Measurements from ENCODE around the gene NTHL1. TPM values are rescaled to one million over a fixed set of nuclear protein-coding genes. Genes with fewer than 3 reads are reported as not detected.

NTHL1 gene
- total and polyA plus RNA-seq, 2 of the 4 experiments (the other 2 are of a cell fraction), result 22.8 to 28.0 TPM

- Histone ChIP-seq H4K91ac (ENCODE audit: insufficient read depth, low read depth, low read length) (no peak overlapping the region), H3K27ac (ENCODE audit: insufficient read depth, low read length) (no peak overlapping the region), H3K27me3 (ENCODE audit: control insufficient read depth, insufficient read depth, low read length) (no peaks in the 10 kb centered on the region), H4K8ac (ENCODE audit: low read depth in 2 of 2, low read length in 2 of 2) (no peak overlapping the region), H3K23ac (ENCODE audit: low read depth, low read length) (no peak overlapping the region), H4K5ac (ENCODE audit: low read depth, low read length) (no peak overlapping the region), H4K20me1 (ENCODE audit: insufficient read depth, low read length) (no peaks in the 10 kb centered on the region; the same call in 1 of the 2 replicates), H2AK9ac (replicated peaks; ENCODE audit: low read depth, low read length, poor library complexity) (no peak overlapping the region), H2AK5ac (ENCODE audit: low read depth, low read length) (no peak overlapping the region), H3K56ac (ENCODE audit: extremely low read depth, insufficient read depth, low read length) (no peak overlapping the region), H3K14ac (replicated peaks; ENCODE audit: low read depth, low read length) (no peak overlapping the region), H2BK20ac (ENCODE audit: low read depth, low read length) (no peak overlapping the region), H2BK15ac (ENCODE audit: low read depth, low read length) (no peak overlapping the region), H2BK120ac (ENCODE audit: low read depth, low read length) (no peak overlapping the region), H2BK5ac (ENCODE audit: low read depth, low read length, poor library complexity, severe bottlenecking) (no peak overlapping the region), H2AFZ (replicated peaks; ENCODE audit: low read length, poor library complexity) (no peak overlapping the region), H3K36me3 (ENCODE audit: control insufficient read depth, insufficient read depth, low read length) (peaks cover 66% of the 10 kb centered on the region), H3K18ac (ENCODE audit: low read depth, low read length) (no peak overlapping the region), H3K4me2 (ENCODE audit: low read depth, low read length) (no peak overlapping the region), H3K4me3 (ENCODE audit: insufficient read depth, low read depth, low read length) (no peak overlapping the region), H3K9ac (ENCODE audit: low read depth, low read length) (no peak overlapping the region), H3K79me1 (ENCODE audit: low read depth in 1 of 2, low read length in 2 of 2) (no peaks in the 10 kb centered on the region; a peak in 2 of 4 replicates), H3K9me1 (ENCODE audit: insufficient read depth, low read length) (no peaks in the 10 kb centered on the region), H3K4ac (ENCODE audit: low read depth, low read length) (no peak overlapping the region), H3K9me3 (ENCODE audit: control insufficient read depth, insufficient read depth, low read length) (no peaks in the 10 kb centered on the region), H3K4me1 (ENCODE audit: control insufficient read depth, insufficient read depth, low read length) (no peaks in the 10 kb centered on the region)
- dilution Hi-C loops (cut with HindIII; ENCODE audit: low sequenced_read_pairs, unreplicated experiment), result no loop called here
- ChIA-PET CTCF (no interaction called here), POLR2A (ENCODE audit: unreplicated experiment) (no interaction called here)
- no TSS peak for BruUV-seq (replicated peaks)
- ATAC-seq (ENCODE audit: low read depth), result no peak
- 96% methylated on average over 15 of the region's 20 CpGs; no CpG with 5 or more reads in 1 of the 2 experiments for WGBS, 2 experiments (ENCODE audit: extremely low coverage in 2 of 2, insufficient read length in 1 of 2)
- TF ChIP-seq FOS (IDR thresholded peaks at IDR 0.05; ENCODE audit: low read depth, low read length) (no peak), BHLHE40 (IDR thresholded peaks at IDR 0.05; ENCODE audit: low read depth, low read length) (no peak), NFE2L2 (IDR thresholded peaks at IDR 0.05; ENCODE audit: low read depth, low read length) (no peak), CEBPB (IDR thresholded peaks at IDR 0.05; ENCODE audit: low read depth, low read length) (no peak), ELK1 (IDR thresholded peaks at IDR 0.05; ENCODE audit: borderline replicate concordance, low read depth, low read length) (no peak), RCOR1 (IDR thresholded peaks at IDR 0.05; ENCODE audit: insufficient replicate concordance, low read length) (no peak), USF2 (IDR thresholded peaks at IDR 0.05; ENCODE audit: low read depth, low read length) (no peak), SMC3 (IDR thresholded peaks at IDR 0.05; ENCODE audit: low read depth, low read length) (no peak), RFX5 (IDR thresholded peaks at IDR 0.05; ENCODE audit: low read depth, low read length) (no peak), MXI1 (IDR thresholded peaks at IDR 0.05; ENCODE audit: borderline replicate concordance, low read depth, low read length) (no peak), CHD1 (IDR thresholded peaks at IDR 0.05; ENCODE audit: low read depth, low read length) (no peak), RAD21 (IDR thresholded peaks at IDR 0.05; ENCODE audit: low read length) (no peak), MAFK (IDR thresholded peaks at IDR 0.05; ENCODE audit: low read depth, low read length) (no peak), CTCF (conservative IDR thresholded peaks at IDR 0.05; ENCODE audit: low read depth, low read length) (no peak), MAZ (IDR thresholded peaks at IDR 0.05; ENCODE audit: borderline replicate concordance, low read depth, low read length) (no peak), POLR2A (IDR thresholded peaks at IDR 0.05; ENCODE audit: low read depth, low read length) (no peak)
- no peak for DNase-seq
- in situ Hi-C loops (cut with MboI; ENCODE audit: low sequenced_read_pairs), result no loop called here
- intact Hi-C loops (cut with micrococcal nuclease), result no loop called here
Observed at GRCh38 chr16:2074071-2074470, 26.4 kb upstream of the NTHL1 start.
